IMR-90 (cell line): ENCODE results near the gene SYNE2. TPM values are rescaled to one million over a fixed set of nuclear protein-coding genes. Genes with fewer than 3 reads are reported as not detected.

Experiments used
- ATAC-seq: fragments of 200-7000 bp; cut with Tn5 transposase; 2 replicates; pipeline ENCODE4 v1.9.1; 2020; ENCODE audit warnings: low read depth, mild to moderate bottlenecking, moderate library complexity
- BruUV-seq: library from RNA; stranded (reverse); fragments of 400-500 nt; replicated peaks from 2 replicates; lab custom pipeline; 2021; lab: Mats Ljungman, UMichigan
- CTCF ChIA-PET: fragments of 300-600 bp; formaldehyde crosslinking; extraction: SDS; loops from one replicate; lab custom pipeline; 2021; ENCODE audit warnings: antibody characterized with exemption; lab: Yijun Ruan, JAX
- POLR2A ChIA-PET: fragments of 300-600 bp; sonication (Branson Sonifier 250); formaldehyde crosslinking; loops from one replicate; lab custom pipeline; 2022; ENCODE audit warnings: antibody characterized with exemption; ENCODE audit not compliant: unreplicated experiment; lab: Charles Lee
- DNase-seq: peaks from one replicate; pipeline ENCODE4 v3.0.0; 2013
- H2AFZ ChIP-seq: replicated peaks from 2 replicates; pipeline ENCODE3; 2013; ENCODE audit warnings: low read length, mild to moderate bottlenecking; ENCODE audit not compliant: poor library complexity
- H2AK5ac ChIP-seq: 2 replicates; pipeline ENCODE4 v1.6.1; 2013; ENCODE audit warnings: low read depth, low read length, inconsistent platforms
- H2AK9ac ChIP-seq: replicated peaks from 2 replicates; pipeline ENCODE3; 2013; ENCODE audit warnings: mild to moderate bottlenecking, low read depth, low read length, moderate library complexity; ENCODE audit not compliant: poor library complexity
- H2BK120ac ChIP-seq: 2 replicates; pipeline ENCODE4 v1.6.1; 2013; ENCODE audit warnings: low read depth, low read length, inconsistent platforms
- H2BK15ac ChIP-seq: 3 replicates; pipeline ENCODE4 v1.6.1; 2013; ENCODE audit warnings: low read depth, low read length, inconsistent platforms
- H2BK20ac ChIP-seq: 2 replicates; pipeline ENCODE4 v1.6.1; 2013; ENCODE audit warnings: low read depth, mild to moderate bottlenecking, inconsistent platforms, low read length, moderate library complexity
- H2BK5ac ChIP-seq: 2 replicates; pipeline ENCODE4 v1.6.1; 2013; ENCODE audit warnings: mild to moderate bottlenecking, low read depth, low read length, inconsistent platforms; ENCODE audit not compliant: poor library complexity, severe bottlenecking
- H3K14ac ChIP-seq: replicated peaks from 2 replicates; pipeline ENCODE4 v1.6.1; 2013; ENCODE audit warnings: low read depth, low read length, inconsistent platforms
- H3K18ac ChIP-seq: 2 replicates; pipeline ENCODE4 v1.6.1; 2013; ENCODE audit warnings: low read depth, low read length, control low read depth
- H3K23ac ChIP-seq: 2 replicates; pipeline ENCODE4 v1.6.1; 2013; ENCODE audit warnings: low read depth, low read length, inconsistent platforms
- H3K27ac ChIP-seq: 2 replicates; pipeline ENCODE4 v1.5.1; 2013; ENCODE audit warnings: mild to moderate bottlenecking, control low read depth, low read length; ENCODE audit not compliant: insufficient read depth
- H3K27me3 ChIP-seq: 2 replicates; pipeline ENCODE4 v1.6.1; 2013; ENCODE audit warnings: low read length; ENCODE audit not compliant: control insufficient read depth, insufficient read depth
- H3K36me3 ChIP-seq: 2 replicates; pipeline ENCODE4 v1.6.1; 2013; ENCODE audit warnings: low read length, mixed read lengths; ENCODE audit not compliant: control insufficient read depth, insufficient read depth
- H3K4ac ChIP-seq: 2 replicates; pipeline ENCODE4 v1.6.1; 2013; ENCODE audit warnings: low read depth, low read length, inconsistent platforms
- H3K4me1 ChIP-seq: 2 replicates; pipeline ENCODE4 v1.6.1; 2013; ENCODE audit warnings: low read length, mixed read lengths; ENCODE audit not compliant: control insufficient read depth, insufficient read depth
- H3K4me2 ChIP-seq: 2 replicates; pipeline ENCODE4 v1.6.1; 2013; ENCODE audit warnings: low read depth, mild to moderate bottlenecking, control low read depth, low read length, moderate library complexity
- H3K4me3 ChIP-seq: 2 replicates; pipeline ENCODE4 v1.5.1; 2013; ENCODE audit warnings: low read depth, mild to moderate bottlenecking, control low read depth, low read length, moderate library complexity; ENCODE audit not compliant: insufficient read depth
- H3K56ac ChIP-seq: 2 replicates; pipeline ENCODE4 v1.6.1; 2013; ENCODE audit warnings: low read length, inconsistent platforms; ENCODE audit not compliant: insufficient read depth; ENCODE audit errors: extremely low read depth
- H3K79me1 ChIP-seq, 2 experiments: 2 replicates each; pipeline ENCODE4 v1.6.1; 2013; ENCODE audit warnings: low read length in 2 of 2, inconsistent platforms in 1 of 2, low read depth in 1 of 2
- H3K9ac ChIP-seq: 2 replicates; pipeline ENCODE4 v1.6.1; 2013; ENCODE audit warnings: low read depth, low read length, control low read depth
- H3K9me1 ChIP-seq: 2 replicates; pipeline ENCODE4 v1.6.1; 2013; ENCODE audit warnings: low read length, inconsistent platforms; ENCODE audit not compliant: insufficient read depth
- H3K9me3 ChIP-seq: 2 replicates; pipeline ENCODE4 v1.6.1; 2013; ENCODE audit warnings: low read length; ENCODE audit not compliant: control insufficient read depth, insufficient read depth
- H4K20me1 ChIP-seq: 2 replicates; pipeline ENCODE4 v1.6.1; 2013; ENCODE audit warnings: low read length, inconsistent platforms; ENCODE audit not compliant: insufficient read depth
- H4K5ac ChIP-seq: 2 replicates; pipeline ENCODE4 v1.6.1; 2013; ENCODE audit warnings: mild to moderate bottlenecking, low read depth, low read length, control low read depth
- H4K8ac ChIP-seq, 2 experiments: 2 replicates each; pipeline ENCODE4 v1.6.1; 2013; ENCODE audit warnings: low read depth in 2 of 2, low read length in 2 of 2, control low read depth in 1 of 2, inconsistent platforms in 1 of 2
- H4K91ac ChIP-seq: 2 replicates; pipeline ENCODE4 v1.6.1; 2013; ENCODE audit warnings: low read depth, low read length, inconsistent platforms; ENCODE audit not compliant: insufficient read depth
- BHLHE40 ChIP-seq: fragments of 150-350 bp; IDR thresholded peaks from 2 replicates; pipeline ENCODE4 v1.6.1; 2016; ENCODE audit warnings: mild to moderate bottlenecking, low read depth, low read length
- CEBPB ChIP-seq: IDR thresholded peaks from 2 replicates; pipeline ENCODE4 v1.6.1; 2012; ENCODE audit warnings: low read depth, low read length, improper control_type of control experiment
- CHD1 ChIP-seq: IDR thresholded peaks from 2 replicates; pipeline ENCODE4 v1.6.1; 2012; ENCODE audit warnings: low read depth, low read length, improper control_type of control experiment
- CTCF ChIP-seq: conservative IDR thresholded peaks from 2 replicates; pipeline ENCODE4 v1.5.1; 2012; ENCODE audit warnings: mild to moderate bottlenecking, low read depth, low read length, improper control_type of control experiment
- MAZ ChIP-seq: IDR thresholded peaks from 2 replicates; pipeline ENCODE4 v1.6.1; 2012; ENCODE audit warnings: low read depth, mild to moderate bottlenecking, low read length, improper control_type of control experiment, moderate library complexity, borderline replicate concordance
- MXI1 ChIP-seq: IDR thresholded peaks from 2 replicates; pipeline ENCODE4 v1.6.1; 2012; ENCODE audit warnings: low read depth, mild to moderate bottlenecking, low read length, moderate library complexity, borderline replicate concordance
- NFE2L2 ChIP-seq: fragments of 150-350 bp; IDR thresholded peaks from 2 replicates; pipeline ENCODE4 v1.6.1; 2016; ENCODE audit warnings: low read depth, mild to moderate bottlenecking, low read length
- POLR2A ChIP-seq: IDR thresholded peaks from 2 replicates; pipeline ENCODE4 v1.6.1; 2012; ENCODE audit warnings: mild to moderate bottlenecking, low read depth, low read length
- RAD21 ChIP-seq: IDR thresholded peaks from 2 replicates; pipeline ENCODE4 v1.6.1; 2012; ENCODE audit warnings: low read length, improper control_type of control experiment
- RCOR1 ChIP-seq: IDR thresholded peaks from 2 replicates; pipeline ENCODE4 v1.6.1; 2012; ENCODE audit warnings: mild to moderate bottlenecking, low read length, improper control_type of control experiment; ENCODE audit not compliant: insufficient replicate concordance
- SMC3 ChIP-seq: fragments of 150-350 bp; IDR thresholded peaks from 2 replicates; pipeline ENCODE4 v1.6.1; 2016; ENCODE audit warnings: low read depth, mild to moderate bottlenecking, antibody characterized with exemption, low read length, moderate library complexity
- whole genome bisulfite sequencing, 2 experiments: methylation state at CpG; one replicate each; pipeline versions ENCODE4 v1.1.5 to v1.1.7; 2013; ENCODE audit warnings: missing lambda C conversion rate in 2 of 2; ENCODE audit not compliant: insufficient read length in 1 of 2; ENCODE audit errors: extremely low coverage in 2 of 2; 5-methylcytosine and 5-hydroxymethylcytosine counted together
- dilution Hi-C: fragments of 300-500 bp; cut with HindIII; formaldehyde crosslinking; loops from one replicate; pipeline ENCODE4 v1.14.3; 2018; ENCODE audit warnings: low sequenced_read_pairs; ENCODE audit not compliant: unreplicated experiment
- in situ Hi-C: fragments of 300-500 bp; cut with MboI; formaldehyde crosslinking; loops from 3 replicates; pipeline ENCODE4 v1.14.3; 2019; ENCODE audit warnings: low sequenced_read_pairs, inconsistent platforms, mixed read lengths
- intact Hi-C: fragments of 100-400 bp; cut with micrococcal nuclease; formaldehyde crosslinking; loops from 2 replicates; pipeline ENCODE4 v1.10.0; 2022
- polyA plus RNA-seq, 3 experiments: library from polyadenylated mRNA; depleted of rRNA; stranded (reverse); fragments of >200 nt; gene quantifications; 2 replicates each; pipeline ENCODE4 v1.2.3, GENCODE V29; 2012; ENCODE audit warnings: low replicate concordance in 1 of 3
- total RNA-seq: library from RNA; depleted of rRNA; stranded (reverse); fragments of >200 nt; gene quantifications from 2 replicates; pipeline ENCODE4 v1.2.3, GENCODE V29; 2012
- TF ChIP-seq, protein P1 (sequence below): fragments of 150-350 bp; IDR thresholded peaks from 2 replicates; pipeline ENCODE4 v1.6.1; 2017; ENCODE audit warnings: mild to moderate bottlenecking, antibody characterized with exemption, low read length, low read depth

SYNE2 gene
- total and polyA plus RNA-seq, 2 of the 4 experiments (the other 2 are of a cell fraction), result 5.2 to 28.9 TPM

DNA sequence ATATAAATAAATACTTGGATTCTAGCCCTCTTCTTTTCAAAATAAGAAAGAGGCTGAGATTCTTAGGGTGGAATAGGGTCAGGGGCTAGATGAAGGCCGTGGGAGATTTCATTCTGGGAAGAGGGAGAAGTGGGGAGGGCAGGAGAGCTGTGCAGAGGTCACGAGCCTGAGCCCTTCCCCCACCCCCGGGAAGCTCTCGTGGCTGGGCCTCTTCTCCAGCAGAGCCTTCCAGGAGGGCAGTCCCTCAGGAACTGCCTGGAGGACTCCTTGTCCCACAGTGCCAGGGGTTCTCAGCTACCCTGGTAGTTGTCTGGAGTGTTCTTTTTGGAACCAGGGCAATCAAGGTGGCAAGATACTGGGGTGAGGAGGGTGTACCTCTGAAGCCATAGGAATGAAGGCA lies 347.4 kb downstream of the SYNE2 start:
- Histone ChIP-seq H2BK5ac (no peak overlapping the region), H2BK20ac (no peak overlapping the region), H3K56ac (no peak overlapping the region), H2AK5ac (no peak overlapping the region; the same call in 1 of the 2 replicates), H4K5ac (peak overlapping the region; percentile 83; the same call in 1 of the 2 replicates), H4K91ac (no peak overlapping the region), H3K4me3 (no peak overlapping the region), H2AK9ac (no peak overlapping the region), H3K9me1 (no peaks in the 10 kb centered on the region; the same call in 1 of the 2 replicates), H3K4me1 (peaks cover 7% of the 10 kb centered on the region; the same call in 1 of the 2 replicates), H3K27ac (no peak overlapping the region), H3K9ac (no peak overlapping the region), H3K4ac (no peak overlapping the region; the same call in 1 of the 2 replicates), H2BK120ac (peak overlapping the region; percentile 30), H3K23ac (no peak overlapping the region), H3K14ac (peak overlapping the region; percentile 65; the same call in 1 of the 2 replicates), H3K36me3 (no peaks in the 10 kb centered on the region; the same call in 1 of the 2 replicates), H3K4me2 (no peak overlapping the region; the same call in 1 of the 2 replicates), H3K79me1 (no peaks in the 10 kb centered on the region), H4K20me1 (no peaks in the 10 kb centered on the region), H2AFZ (peak overlapping the region; percentile 37), H4K8ac (peak overlapping the region in 1 of 2 experiments; percentile 26; a peak in 1 of 4 replicates), H3K18ac (peak overlapping the region; percentile 62; the same call in 1 of the 2 replicates), H3K9me3 (no peaks in the 10 kb centered on the region), H2BK15ac (no peak overlapping the region), H3K27me3 (no peaks in the 10 kb centered on the region)
- DNase-seq, result no peak
- POLR2A ChIA-PET, result no interaction called here
- intact Hi-C loops (no loop called here), in situ Hi-C loops (no loop called here), dilution Hi-C loops (no loop called here)
- no peak for ATAC-seq
- CTCF ChIA-PET, result no interaction called here
- TF ChIP-seq SMC3 (no peak), BHLHE40 (no peak), MXI1 (no peak), CEBPB (no peak), CTCF (no peak), CHD1 (no peak), NFE2L2 (no peak), MAZ (no peak), POLR2A (no peak), RCOR1 (no peak), RAD21 (no peak)
- TF ChIP-seq, protein P1, sequence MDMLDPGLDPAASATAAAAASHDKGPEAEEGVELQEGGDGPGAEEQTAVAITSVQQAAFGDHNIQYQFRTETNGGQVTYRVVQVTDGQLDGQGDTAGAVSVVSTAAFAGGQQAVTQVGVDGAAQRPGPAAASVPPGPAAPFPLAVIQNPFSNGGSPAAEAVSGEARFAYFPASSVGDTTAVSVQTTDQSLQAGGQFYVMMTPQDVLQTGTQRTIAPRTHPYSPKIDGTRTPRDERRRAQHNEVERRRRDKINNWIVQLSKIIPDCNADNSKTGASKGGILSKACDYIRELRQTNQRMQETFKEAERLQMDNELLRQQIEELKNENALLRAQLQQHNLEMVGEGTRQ, result no peak
- BruUV-seq, result no TSS peak
- WGBS, 2 experiments, result no CpG with 5 or more reads among the region's 4 CpGs
